ENCODE measurements around the gene ATP2B3.

The ATP2B3 gene

GRCh38 chrX:153494541-153495361, 22.7 kb upstream of the ATP2B3 start, which contains the start of gene BGN:
BGN (plus strand) TSS chrX:153494980; CDS start chrX:153504632, 9,652 bp downstream.
- TF ChIP-seq TEAD4 (IDR thresholded peaks at IDR 0.05) (no peak), EGR1 (IDR thresholded peaks at IDR 0.05) (no peak), MAX (IDR thresholded peaks at IDR 0.05) (no peak), TAF1 (IDR thresholded peaks at IDR 0.05; ENCODE audit: low read depth) (no peak), EP300 (IDR thresholded peaks at IDR 0.05; ENCODE audit: borderline replicate concordance) (no peak), NFIC (IDR thresholded peaks at IDR 0.05) (no peak), CREB1 (IDR thresholded peaks at IDR 0.05; ENCODE audit: low read depth) (no peak), TCF12 (IDR thresholded peaks at IDR 0.05; ENCODE audit: low read depth) (no peak)

DNA sequence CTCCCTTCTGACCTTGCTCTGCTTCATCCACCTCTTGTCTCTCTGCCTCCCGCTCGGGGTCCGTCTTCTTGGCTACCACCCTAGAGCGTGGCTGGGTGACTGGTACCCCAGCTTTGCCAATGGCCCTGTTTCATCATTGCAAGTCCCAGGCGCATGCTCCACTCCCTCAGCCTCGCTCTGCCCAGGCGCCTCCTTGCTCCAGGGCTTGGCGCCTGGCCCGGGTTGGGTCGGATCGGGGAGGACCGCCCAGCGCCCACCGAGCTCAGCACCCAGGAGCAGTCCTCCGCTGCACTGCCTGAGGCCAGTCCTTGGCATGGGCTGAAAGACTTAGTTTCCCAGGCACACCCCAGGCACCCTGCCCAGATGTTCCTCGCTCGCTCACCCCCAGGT, 22.1 kb upstream of the ATP2B3 start:
- TF ChIP-seq, protein P1, sequence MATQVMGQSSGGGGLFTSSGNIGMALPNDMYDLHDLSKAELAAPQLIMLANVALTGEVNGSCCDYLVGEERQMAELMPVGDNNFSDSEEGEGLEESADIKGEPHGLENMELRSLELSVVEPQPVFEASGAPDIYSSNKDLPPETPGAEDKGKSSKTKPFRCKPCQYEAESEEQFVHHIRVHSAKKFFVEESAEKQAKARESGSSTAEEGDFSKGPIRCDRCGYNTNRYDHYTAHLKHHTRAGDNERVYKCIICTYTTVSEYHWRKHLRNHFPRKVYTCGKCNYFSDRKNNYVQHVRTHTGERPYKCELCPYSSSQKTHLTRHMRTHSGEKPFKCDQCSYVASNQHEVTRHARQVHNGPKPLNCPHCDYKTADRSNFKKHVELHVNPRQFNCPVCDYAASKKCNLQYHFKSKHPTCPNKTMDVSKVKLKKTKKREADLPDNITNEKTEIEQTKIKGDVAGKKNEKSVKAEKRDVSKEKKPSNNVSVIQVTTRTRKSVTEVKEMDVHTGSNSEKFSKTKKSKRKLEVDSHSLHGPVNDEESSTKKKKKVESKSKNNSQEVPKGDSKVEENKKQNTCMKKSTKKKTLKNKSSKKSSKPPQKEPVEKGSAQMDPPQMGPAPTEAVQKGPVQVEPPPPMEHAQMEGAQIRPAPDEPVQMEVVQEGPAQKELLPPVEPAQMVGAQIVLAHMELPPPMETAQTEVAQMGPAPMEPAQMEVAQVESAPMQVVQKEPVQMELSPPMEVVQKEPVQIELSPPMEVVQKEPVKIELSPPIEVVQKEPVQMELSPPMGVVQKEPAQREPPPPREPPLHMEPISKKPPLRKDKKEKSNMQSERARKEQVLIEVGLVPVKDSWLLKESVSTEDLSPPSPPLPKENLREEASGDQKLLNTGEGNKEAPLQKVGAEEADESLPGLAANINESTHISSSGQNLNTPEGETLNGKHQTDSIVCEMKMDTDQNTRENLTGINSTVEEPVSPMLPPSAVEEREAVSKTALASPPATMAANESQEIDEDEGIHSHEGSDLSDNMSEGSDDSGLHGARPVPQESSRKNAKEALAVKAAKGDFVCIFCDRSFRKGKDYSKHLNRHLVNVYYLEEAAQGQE (IDR thresholded peaks at IDR 0.05; ENCODE audit: low read depth) = no peak
- TF ChIP-seq FOXM1 (IDR thresholded peaks at IDR 0.05; ENCODE audit: borderline replicate concordance, low read depth) (no peak), TEAD4 (IDR thresholded peaks at IDR 0.05) (no peak), USF1 (IDR thresholded peaks at IDR 0.05) (no peak), NFIC (IDR thresholded peaks at IDR 0.05) (no peak), EGR1 (IDR thresholded peaks at IDR 0.05) (no peak), RAD21 (IDR thresholded peaks at IDR 0.05; ENCODE audit: low read depth) (no peak), TCF12 (IDR thresholded peaks at IDR 0.05; ENCODE audit: low read depth) (no peak), ZBTB7A (IDR thresholded peaks at IDR 0.05; ENCODE audit: low read depth) (no peak), MAX (IDR thresholded peaks at IDR 0.05) (no peak), YY1 (IDR thresholded peaks at IDR 0.05; ENCODE audit: low read depth) (no peak), CEBPB (IDR thresholded peaks at IDR 0.05) (no peak), TAF1 (IDR thresholded peaks at IDR 0.05; ENCODE audit: low read depth) (no peak), EP300 (IDR thresholded peaks at IDR 0.05; ENCODE audit: borderline replicate concordance) (no peak), CREB1 (IDR thresholded peaks at IDR 0.05; ENCODE audit: low read depth) (no peak)

DNA sequence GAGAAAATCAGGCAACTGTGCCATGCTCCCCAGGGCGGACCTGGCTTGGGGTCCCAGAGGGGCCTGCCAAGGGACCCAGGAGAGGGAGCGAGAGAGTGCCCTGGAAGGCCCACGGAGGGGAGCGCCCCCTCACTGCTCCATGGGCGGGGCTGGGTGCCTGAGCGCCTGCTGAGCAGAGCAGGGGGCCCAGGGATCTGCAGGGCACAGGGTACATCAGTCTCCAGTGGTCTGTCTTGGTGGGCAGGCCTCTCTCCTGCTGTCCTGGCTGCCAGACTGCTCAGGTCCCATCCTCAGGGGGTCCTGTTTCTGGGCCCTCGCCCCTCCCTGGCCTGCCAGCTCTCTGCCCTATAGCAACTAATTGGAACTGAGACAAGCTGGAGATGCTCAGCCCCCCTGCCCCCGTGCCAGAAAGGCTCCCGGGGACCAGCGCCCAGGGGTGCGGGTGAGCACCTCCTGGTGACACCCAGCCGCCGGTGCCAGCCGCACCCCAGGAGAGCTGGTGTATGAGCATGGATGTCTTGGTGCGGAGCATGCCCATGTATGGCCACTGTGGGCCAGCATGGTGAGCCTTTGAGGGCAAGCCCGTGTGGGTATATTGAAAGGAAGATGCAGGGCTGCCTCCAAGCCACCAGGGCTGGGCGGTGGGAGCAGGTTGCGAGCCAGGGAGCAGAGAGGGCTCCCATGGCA, 21.4 kb upstream of the ATP2B3 start:
- TF ChIP-seq TEAD4 (IDR thresholded peaks at IDR 0.05) (no peak), CREB1 (IDR thresholded peaks at IDR 0.05; ENCODE audit: low read depth) (no peak), TAF1 (IDR thresholded peaks at IDR 0.05; ENCODE audit: low read depth) (no peak), ZBTB7A (IDR thresholded peaks at IDR 0.05; ENCODE audit: low read depth) (no peak), RAD21 (IDR thresholded peaks at IDR 0.05; ENCODE audit: low read depth) (no peak), FOXM1 (IDR thresholded peaks at IDR 0.05; ENCODE audit: borderline replicate concordance, low read depth) (no peak), NFIC (IDR thresholded peaks at IDR 0.05) (no peak), YY1 (IDR thresholded peaks at IDR 0.05; ENCODE audit: low read depth) (no peak), EP300 (IDR thresholded peaks at IDR 0.05; ENCODE audit: borderline replicate concordance) (no peak), CEBPB (IDR thresholded peaks at IDR 0.05) (no peak), USF1 (IDR thresholded peaks at IDR 0.05) (no peak), TCF12 (IDR thresholded peaks at IDR 0.05; ENCODE audit: low read depth) (no peak)
- TF ChIP-seq, protein P1 (IDR thresholded peaks at IDR 0.05; ENCODE audit: low read depth) = no peak

DNA sequence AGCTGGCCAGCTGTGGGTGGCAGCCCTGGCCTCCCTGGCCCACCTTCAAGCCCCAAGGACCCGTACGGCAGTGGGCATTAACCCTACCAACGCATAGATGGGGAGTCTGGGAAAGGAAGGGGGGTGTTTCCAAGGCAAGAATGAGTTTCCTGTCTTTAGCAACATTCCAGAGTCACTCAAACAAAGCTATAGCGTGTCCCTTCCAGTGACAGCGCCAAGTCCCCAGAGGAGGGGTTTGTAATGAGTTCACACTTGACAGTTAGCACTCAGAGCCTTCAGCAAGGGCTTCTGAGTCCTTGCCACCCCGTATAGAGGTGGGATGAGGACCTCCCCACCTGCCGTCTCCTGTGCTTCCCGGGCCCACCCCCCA, 20.9 kb upstream of the ATP2B3 start:
- TF ChIP-seq CREB1 (IDR thresholded peaks at IDR 0.05; ENCODE audit: low read depth) (no peak), CEBPB (IDR thresholded peaks at IDR 0.05) (no peak), MAX (IDR thresholded peaks at IDR 0.05) (no peak), NFIC (IDR thresholded peaks at IDR 0.05) (no peak), ZBTB7A (IDR thresholded peaks at IDR 0.05; ENCODE audit: low read depth) (no peak), EGR1 (IDR thresholded peaks at IDR 0.05) (no peak), TCF12 (IDR thresholded peaks at IDR 0.05; ENCODE audit: low read depth) (no peak), RAD21 (IDR thresholded peaks at IDR 0.05; ENCODE audit: low read depth) (no peak)

DNA sequence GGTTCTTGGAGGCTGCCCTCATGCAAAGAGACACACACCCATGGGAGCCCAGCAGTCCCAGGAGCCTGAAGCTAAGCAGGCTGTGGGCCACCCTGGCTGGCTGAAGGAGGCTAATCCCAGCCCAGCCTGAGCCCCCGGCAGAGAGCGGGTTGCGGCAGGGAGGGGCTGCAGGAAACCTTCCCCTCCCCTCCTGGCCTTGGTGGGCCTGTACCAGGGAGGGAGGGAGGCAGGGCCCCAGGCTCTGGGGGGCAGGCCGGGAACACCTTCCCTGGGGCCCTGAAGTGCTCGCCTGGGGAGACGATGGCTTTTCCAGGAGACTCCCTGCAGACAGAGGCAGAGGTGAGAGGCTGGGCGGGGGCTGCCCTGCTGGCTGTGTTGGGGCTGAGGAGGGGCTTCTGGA, 19.0 kb upstream of the ATP2B3 start:
- TF ChIP-seq USF1 (IDR thresholded peaks at IDR 0.05) = no peak
- no peak for TF ChIP-seq MAX (IDR thresholded peaks at IDR 0.05)
- TF ChIP-seq RAD21 (IDR thresholded peaks at IDR 0.05; ENCODE audit: low read depth) = no peak
- no peak for TF ChIP-seq TEAD4 (IDR thresholded peaks at IDR 0.05)
- TF ChIP-seq CEBPB (IDR thresholded peaks at IDR 0.05) = no peak
- TF ChIP-seq EP300 (IDR thresholded peaks at IDR 0.05; ENCODE audit: borderline replicate concordance) = no peak
- TF ChIP-seq FOXM1 (IDR thresholded peaks at IDR 0.05; ENCODE audit: borderline replicate concordance, low read depth) = no peak
- TF ChIP-seq NFIC (IDR thresholded peaks at IDR 0.05) = no peak
- no peak for TF ChIP-seq YY1 (IDR thresholded peaks at IDR 0.05; ENCODE audit: low read depth)
- TF ChIP-seq, protein P1 (IDR thresholded peaks at IDR 0.05; ENCODE audit: low read depth) = no peak
- TF ChIP-seq TCF12 (IDR thresholded peaks at IDR 0.05; ENCODE audit: low read depth) = no peak
- no peak for TF ChIP-seq CREB1 (IDR thresholded peaks at IDR 0.05; ENCODE audit: low read depth)
- TF ChIP-seq EGR1 (IDR thresholded peaks at IDR 0.05) = no peak
- no peak for TF ChIP-seq TAF1 (IDR thresholded peaks at IDR 0.05; ENCODE audit: low read depth)
- no peak for TF ChIP-seq ZBTB7A (IDR thresholded peaks at IDR 0.05; ENCODE audit: low read depth)

Data from Ishikawa (cell line).